ENCODE results near the gene RAD51B.

Gene RAD51B

GRCh38 chr14:68513838-68514607 lies 694.4 kb downstream of the RAD51B start:
- H3K4me3 ChIP-seq (ENCODE audit: low read depth, low read length): no peak overlapping the region
- no peak for TF ChIP-seq CTCF (IDR thresholded peaks at IDR 0.05; ENCODE audit: insufficient read depth, low read depth, low read length, missing control alignments)
- DNase-seq (ENCODE audit: low read depth): peak; percentile 91

- DNase-seq (ENCODE audit: low read depth): no peak
- H3K4me3 ChIP-seq (ENCODE audit: low read depth, low read length): no peak overlapping the region
- no peak for TF ChIP-seq CTCF (IDR thresholded peaks at IDR 0.05; ENCODE audit: insufficient read depth, low read depth, low read length, missing control alignments)
Measured at GRCh38 chr14:68514608-68515194, 695.1 kb downstream of the RAD51B start.

GRCh38 chr14:68516342-68516741 lies 696.8 kb downstream of the RAD51B start:
- DNase-seq (ENCODE audit: low read depth): no peak
- H3K4me3 ChIP-seq (ENCODE audit: low read depth, low read length): no peak overlapping the region
- TF ChIP-seq CTCF (IDR thresholded peaks at IDR 0.05; ENCODE audit: insufficient read depth, low read depth, low read length, missing control alignments): no peak

GRCh38 chr14:68518166-68518565 lies 698.6 kb downstream of the RAD51B start:
- DNase-seq (ENCODE audit: low read depth): no peak
- no peak for TF ChIP-seq CTCF (IDR thresholded peaks at IDR 0.05; ENCODE audit: insufficient read depth, low read depth, low read length, missing control alignments)
- H3K4me3 ChIP-seq (ENCODE audit: low read depth, low read length): no peak overlapping the region

GRCh38 chr14:68518761-68519670 lies 699.4 kb downstream of the RAD51B start:
- no peak for DNase-seq (ENCODE audit: low read depth)
- TF ChIP-seq CTCF (IDR thresholded peaks at IDR 0.05; ENCODE audit: insufficient read depth, low read depth, low read length, missing control alignments): no peak
- H3K4me3 ChIP-seq (ENCODE audit: low read depth, low read length): no peak overlapping the region

- no peak overlapping the region for H3K4me3 ChIP-seq (ENCODE audit: low read depth, low read length)
- DNase-seq (ENCODE audit: low read depth): peak; percentile 69
- no peak for TF ChIP-seq CTCF (IDR thresholded peaks at IDR 0.05; ENCODE audit: insufficient read depth, low read depth, low read length, missing control alignments)
Measured at GRCh38 chr14:68519671-68520187, 700.1 kb downstream of the RAD51B start.

All from GM12865 (cell line).